Neuronal stem cell (in vitro differentiated cells): ENCODE measurements around the gene PLCD3. TPM values are rescaled to one million over a fixed set of nuclear protein-coding genes. Genes with fewer than 3 reads are reported as not detected.

Source experiments
- DNase-seq: peaks from one replicate; pipeline ENCODE4 v3.0.0-alpha.2; 2013; ENCODE audit warnings: low spot score
- H2AFZ ChIP-seq: one replicate; pipeline ENCODE4 v1.6.1; 2013; ENCODE audit warnings: mild to moderate bottlenecking, low read length, inconsistent platforms
- H2AK5ac ChIP-seq: 2 replicates; pipeline ENCODE4 v1.6.1; 2013; ENCODE audit warnings: low read depth, mild to moderate bottlenecking, inconsistent platforms, low read length, moderate library complexity, mixed read lengths
- H2BK120ac ChIP-seq: 2 replicates; pipeline ENCODE4 v1.6.1; 2013; ENCODE audit warnings: low read depth, mild to moderate bottlenecking, inconsistent platforms, low read length, moderate library complexity, mixed read lengths
- H2BK12ac ChIP-seq: one replicate; pipeline ENCODE4 v1.6.1; 2013; ENCODE audit warnings: low read length, inconsistent platforms
- H2BK15ac ChIP-seq: 2 replicates; pipeline ENCODE4 v1.6.1; 2013; ENCODE audit warnings: mild to moderate bottlenecking, low read length, inconsistent platforms, mixed read lengths
- H2BK5ac ChIP-seq: one replicate; pipeline ENCODE4 v1.6.1; 2013; ENCODE audit warnings: inconsistent platforms, mild to moderate bottlenecking, low read length, moderate library complexity
- H3K14ac ChIP-seq: one replicate; pipeline ENCODE4 v1.6.1; 2013; ENCODE audit warnings: low read length, inconsistent platforms
- H3K18ac ChIP-seq: 2 replicates; pipeline ENCODE4 v1.6.1; 2013; ENCODE audit warnings: low read length, inconsistent platforms
- H3K23ac ChIP-seq: 2 replicates; pipeline ENCODE4 v1.6.1; 2013; ENCODE audit warnings: low read depth, mild to moderate bottlenecking, mixed read lengths, low read length, inconsistent platforms; ENCODE audit not compliant: poor library complexity
- H3K27ac ChIP-seq: replicated peaks from 3 replicates; pipeline ENCODE4 v1.5.1; 2013; ENCODE audit warnings: low read length, inconsistent platforms
- H3K27me3 ChIP-seq, 3 experiments: 2 replicates each; pipeline ENCODE4 v1.6.1; 2013; ENCODE audit warnings: low read length in 3 of 3, mild to moderate bottlenecking in 2 of 3, inconsistent platforms in 1 of 3, low read depth in 1 of 3, mixed read lengths in 1 of 3, moderate library complexity in 1 of 3; ENCODE audit not compliant: control insufficient read depth in 3 of 3, insufficient read depth in 3 of 3
- H3K36me3 ChIP-seq, 2 donors: replicated peaks in 1 of 2; 2 replicates each; pipeline ENCODE4 v1.6.1; 2013; ENCODE audit warnings: low read length in 2 of 2; ENCODE audit not compliant: control insufficient read depth in 2 of 2, insufficient read depth in 2 of 2
- H3K4ac ChIP-seq: 2 replicates; pipeline ENCODE4 v1.6.1; 2013; ENCODE audit warnings: inconsistent platforms, mild to moderate bottlenecking, low read length, moderate library complexity
- H3K4me1 ChIP-seq, 2 donors: 1 replicate in 1 of 2; 2 replicates in 1 of 2; pipeline ENCODE4 v1.6.1; 2013; ENCODE audit warnings: low read length in 2 of 2, low read depth in 1 of 2; ENCODE audit not compliant: control insufficient read depth in 2 of 2, insufficient read depth in 1 of 2
- H3K4me2 ChIP-seq: one replicate; pipeline ENCODE4 v1.6.1; 2013; ENCODE audit warnings: mild to moderate bottlenecking, low read length, inconsistent platforms; ENCODE audit not compliant: insufficient read depth, poor library complexity, severe bottlenecking
- H3K4me3 ChIP-seq, 2 donors: 2 replicates each; pipeline ENCODE4 v1.5.1; 2013; ENCODE audit warnings: low read length in 2 of 2, mild to moderate bottlenecking in 2 of 2, inconsistent platforms in 1 of 2, moderate library complexity in 1 of 2
- H3K79me1 ChIP-seq: one replicate; pipeline ENCODE4 v1.6.1; 2013; ENCODE audit warnings: low read depth, mild to moderate bottlenecking, inconsistent platforms, low read length, moderate library complexity
- H3K9ac ChIP-seq: one replicate; pipeline ENCODE4 v1.6.1; 2013; ENCODE audit warnings: mild to moderate bottlenecking, low read depth, low read length, inconsistent platforms; ENCODE audit not compliant: poor library complexity
- H3K9me3 ChIP-seq, 2 donors: replicated peaks in 1 of 2; 2 replicates each; pipeline versions ENCODE3 to v1.6.1; 2013; ENCODE audit warnings: low read length in 2 of 2, mild to moderate bottlenecking in 2 of 2, inconsistent platforms in 1 of 2, low read depth in 1 of 2, mixed read lengths in 1 of 2, moderate library complexity in 1 of 2; ENCODE audit not compliant: control insufficient read depth in 2 of 2, insufficient read depth in 1 of 2
- H4K8ac ChIP-seq: one replicate; pipeline ENCODE4 v1.6.1; 2013; ENCODE audit warnings: low read depth, mild to moderate bottlenecking, inconsistent platforms, low read length, moderate library complexity
- H4K91ac ChIP-seq: one replicate; pipeline ENCODE4 v1.6.1; 2013; ENCODE audit warnings: low read length, low read depth, mild to moderate bottlenecking, inconsistent platforms; ENCODE audit not compliant: poor library complexity
- WGBS, 2 donors: extraction: QIAGEN DNeasy Blood & Tissue Kit; methylation state at CpG; one replicate each; pipeline ENCODE4 v1.1.7; 2013; ENCODE audit warnings: missing lambda C conversion rate in 2 of 2, mixed read lengths in 1 of 2; ENCODE audit not compliant: insufficient read length in 2 of 2, insufficient replicate concordance in 1 of 2; ENCODE audit errors: extremely low coverage in 2 of 2; 5-methylcytosine and 5-hydroxymethylcytosine counted together
- polyA plus RNA-seq, 2 experiments: library from polyadenylated mRNA; stranded (reverse); fragments of 200-250 nt; gene quantifications; one replicate each; pipeline ENCODE4 v1.2.3, GENCODE V29; 2013

The PLCD3 gene
- 19.5 TPM for polyA plus RNA-seq (2013, experiment 1 of 2)
- polyA plus RNA-seq (2013, experiment 2 of 2), result 17.6 TPM

- peak within 1 kb of the TSS; percentile 35 for H3K27ac ChIP-seq
Observed at GRCh38 chr17:45132320-45132571, at the start of gene PLCD3. Gene PLCD3 (minus strand): TSS chr17:45132515. CDS start chr17:45132410, 105 bp downstream.

GRCh38 chr17:45177563-45177962 lies 45.2 kb upstream of the PLCD3 start:
- WGBS, 2 donors, result no CpG with 5 or more reads among the region's 7 CpGs
- H2BK12ac ChIP-seq, result peak overlapping the region; percentile 24
- no peak overlapping the region for H3K4me2 ChIP-seq
- no peak overlapping the region for H2BK5ac ChIP-seq
- H3K14ac ChIP-seq, result peak overlapping the region; percentile 71
- no peaks in the 10 kb centered on the region for H3K79me1 ChIP-seq
- no peak overlapping the region for H4K91ac ChIP-seq
- H3K4ac ChIP-seq, result peak overlapping the region; percentile 76
- no peak overlapping the region for H3K18ac ChIP-seq
- H2AK5ac ChIP-seq, result peak overlapping the region; percentile 69
- no peaks in the 10 kb centered on the region for H3K36me3 ChIP-seq
- H4K8ac ChIP-seq, result no peak overlapping the region
- no peaks in the 10 kb centered on the region for H3K9me3 ChIP-seq
- no peak overlapping the region for H3K9ac ChIP-seq
- H2BK120ac ChIP-seq, result no peak overlapping the region
- H3K27me3 ChIP-seq, result no peaks in the 10 kb centered on the region
- H3K4me3 ChIP-seq, result no peak overlapping the region
- H2BK15ac ChIP-seq, result peak overlapping the region; percentile 4
- DNase-seq, result no peak
- H2AFZ ChIP-seq, result peak overlapping the region; percentile 43
- no peak overlapping the region for H3K27ac ChIP-seq
- peaks cover 6% of the 10 kb centered on the region in 2 donors for H3K4me1 ChIP-seq
- no peak overlapping the region for H3K23ac ChIP-seq

More at GRCh38 chr17:45132320-45132571, at the start of gene PLCD3:
- Histone ChIP-seq H2AK5ac (peak within 1 kb of the TSS; percentile 97), H3K36me3 (no peaks in the 10 kb centered on the region), H3K23ac (peak within 1 kb of the TSS; percentile 92), H4K91ac (peak within 1 kb of the TSS; percentile 79), H3K18ac (peak within 1 kb of the TSS; percentile 98), H3K4me1 (peaks cover 25 to 40% of the 10 kb centered on the region in 2 donors), H2BK12ac (peak within 1 kb of the TSS; percentile 89), H3K4ac (no peak within 1 kb of the TSS), H2BK5ac (peak within 1 kb of the TSS; percentile 88), H2BK15ac (peak within 1 kb of the TSS; percentile 74), H3K79me1 (peaks cover 3% of the 10 kb centered on the region), H3K4me2 (peak within 1 kb of the TSS; percentile 99), H3K9ac (peak within 1 kb of the TSS; percentile 93), H2AFZ (peak within 1 kb of the TSS; percentile 93), H3K27me3 (no peaks in the 10 kb centered on the region), H2BK120ac (no peak within 1 kb of the TSS), H4K8ac (peak within 1 kb of the TSS; percentile 86), H3K14ac (peak within 1 kb of the TSS; percentile 97), H3K4me3 (peak within 1 kb of the TSS; percentile 55 to 89), H3K9me3 (no peaks in the 10 kb centered on the region)
- no CpG with 5 or more reads among the region's 36 CpGs for WGBS, 2 donors
- DNase-seq, result no peak

- H3K18ac ChIP-seq, result no peak overlapping the region
Observed at GRCh38 chr17:45175759-45176115, 43.4 kb upstream of the PLCD3 start.

GRCh38 chr17:45172541-45173286 lies 40.4 kb upstream of the PLCD3 start:
- Histone ChIP-seq H3K4me3 (no peak overlapping the region), H2AFZ (peak overlapping the region; percentile 94), H2BK5ac (peak overlapping the region; percentile 93), H3K9me3 (no peaks in the 10 kb centered on the region), H3K79me1 (no peaks in the 10 kb centered on the region), H2AK5ac (peak overlapping the region; percentile 98), H3K23ac (peak overlapping the region; percentile 90), H3K36me3 (peaks cover 4 to 18% of the 10 kb centered on the region in 2 donors), H3K4me2 (no peak overlapping the region), H3K27me3 (no peaks in the 10 kb centered on the region), H4K8ac (peak overlapping the region; percentile 87), H3K27ac (peak overlapping the region; percentile 84), H3K14ac (peak overlapping the region; percentile 39), H3K4me1 (peaks cover 23 to 28% of the 10 kb centered on the region in 2 donors), H3K9ac (peak overlapping the region; percentile 26), H3K18ac (peak overlapping the region; percentile 99), H3K4ac (peak overlapping the region; percentile 100), H2BK12ac (peak overlapping the region; percentile 93), H2BK15ac (peak overlapping the region; percentile 93), H4K91ac (peak overlapping the region; percentile 73), H2BK120ac (peak overlapping the region; percentile 100)
- WGBS, 2 donors, result no CpG with 5 or more reads among the region's 10 CpGs
- no peak for DNase-seq

More at GRCh38 chr17:45175759-45176115, 43.4 kb upstream of the PLCD3 start:
- no CpG with 5 or more reads among the region's 3 CpGs for WGBS, 2 donors
- Histone ChIP-seq H4K91ac (no peak overlapping the region), H3K4me1 (peaks cover 23 to 24% of the 10 kb centered on the region in 2 donors), H2BK120ac (no peak overlapping the region), H3K4me3 (no peak overlapping the region), H2BK5ac (no peak overlapping the region), H3K36me3 (no peaks in the 10 kb centered on the region), H3K23ac (no peak overlapping the region), H3K4me2 (no peak overlapping the region), H3K4ac (no peak overlapping the region), H2BK15ac (no peak overlapping the region), H3K9ac (no peak overlapping the region), H2AFZ (no peak overlapping the region), H3K79me1 (no peaks in the 10 kb centered on the region), H2AK5ac (peak overlapping the region; percentile 80), H3K14ac (no peak overlapping the region), H3K27ac (no peak overlapping the region), H2BK12ac (no peak overlapping the region), H4K8ac (no peak overlapping the region), H3K9me3 (no peaks in the 10 kb centered on the region), H3K27me3 (no peaks in the 10 kb centered on the region)
- DNase-seq, result no peak
